ENCODE measurements around the gene TNIP2.

Gene TNIP2

GRCh38 chr4:2753436-2753835 is 2.7 kb downstream of the TNIP2 start:
- no peak overlapping the region for H3K4me3 ChIP-seq (ENCODE audit: low read depth, low read length)
- POLR2A ChIA-PET = no interaction called here
- CTCF ChIA-PET = no interaction called here
- no peak for TF ChIP-seq CTCF (IDR thresholded peaks at IDR 0.05; ENCODE audit: insufficient read depth, low read length, missing control alignments)
- no peak for DNase-seq (ENCODE audit: low read depth, low spot score)

- H3K4me3 ChIP-seq (ENCODE audit: low read depth, low read length) = no peak overlapping the region
- ChIA-PET POLR2A (no interaction called here), CTCF (interaction anchor here (0.8 to 1.0 kb wide), 3 partner anchors 13 to 296 kb away, joined by 3 to 4 read pairs (median 3); no protein-coding TSS in a partner anchor)
- DNase-seq (ENCODE audit: low read depth, low spot score) = no peak
- no peak for TF ChIP-seq CTCF (IDR thresholded peaks at IDR 0.05; ENCODE audit: insufficient read depth, low read length, missing control alignments)
Measured at GRCh38 chr4:2750719-2751605, 5.2 kb downstream of the TNIP2 start.

GRCh38 chr4:2746891-2747695 is 9.0 kb downstream of the TNIP2 start:
- DNase-seq (ENCODE audit: low read depth, low spot score) = no peak
- ChIA-PET CTCF (interaction anchor here (1.1 kb wide), 1 partner anchor 9 kb away, joined by 3 read pairs; the partner anchor contains the start of gene TNIP2), POLR2A (no interaction called here)
- no peak overlapping the region for H3K4me3 ChIP-seq (ENCODE audit: low read depth, low read length)
- no peak for TF ChIP-seq CTCF (IDR thresholded peaks at IDR 0.05; ENCODE audit: insufficient read depth, low read length, missing control alignments)

- CTCF ChIA-PET = interaction anchor here (0.9 kb wide), 2 partner anchors 10 to 17 kb away, joined by 3 read pairs; no protein-coding TSS in a partner anchor
- H3K4me3 ChIP-seq (ENCODE audit: low read depth, low read length) = no peak overlapping the region
- no peak for TF ChIP-seq CTCF (IDR thresholded peaks at IDR 0.05; ENCODE audit: insufficient read depth, low read length, missing control alignments)
- no peak for DNase-seq (ENCODE audit: low read depth, low spot score)
- POLR2A ChIA-PET = interaction anchor here (0.6 kb wide), 1 partner anchor 196 kb away, joined by 3 read pairs; no protein-coding TSS in a partner anchor
Measured at GRCh38 chr4:2745981-2746806, 9.9 kb downstream of the TNIP2 start.

GRCh38 chr4:2745516-2745915 is 10.6 kb downstream of the TNIP2 start:
- CTCF ChIA-PET = interaction anchor here (0.9 kb wide), 2 partner anchors 9 to 18 kb away, joined by 3 read pairs; no protein-coding TSS in a partner anchor
- DNase-seq (ENCODE audit: low read depth, low spot score) = no peak
- TF ChIP-seq CTCF (IDR thresholded peaks at IDR 0.05; ENCODE audit: insufficient read depth, low read length, missing control alignments) = no peak
- POLR2A ChIA-PET = no interaction called here
- no peak overlapping the region for H3K4me3 ChIP-seq (ENCODE audit: low read depth, low read length)
